ENCODE data around the gene TMEM243. TPM values are rescaled to one million over a fixed set of nuclear protein-coding genes. Genes with fewer than 3 reads are reported as not detected.

The TMEM243 gene
- total and polyA plus RNA-seq, 10 of the 15 experiments (the other 5 are each of a cell fraction or from before 2014, with no cell fraction given): 47.8 to 170 (median 77.9) TPM

DNA sequence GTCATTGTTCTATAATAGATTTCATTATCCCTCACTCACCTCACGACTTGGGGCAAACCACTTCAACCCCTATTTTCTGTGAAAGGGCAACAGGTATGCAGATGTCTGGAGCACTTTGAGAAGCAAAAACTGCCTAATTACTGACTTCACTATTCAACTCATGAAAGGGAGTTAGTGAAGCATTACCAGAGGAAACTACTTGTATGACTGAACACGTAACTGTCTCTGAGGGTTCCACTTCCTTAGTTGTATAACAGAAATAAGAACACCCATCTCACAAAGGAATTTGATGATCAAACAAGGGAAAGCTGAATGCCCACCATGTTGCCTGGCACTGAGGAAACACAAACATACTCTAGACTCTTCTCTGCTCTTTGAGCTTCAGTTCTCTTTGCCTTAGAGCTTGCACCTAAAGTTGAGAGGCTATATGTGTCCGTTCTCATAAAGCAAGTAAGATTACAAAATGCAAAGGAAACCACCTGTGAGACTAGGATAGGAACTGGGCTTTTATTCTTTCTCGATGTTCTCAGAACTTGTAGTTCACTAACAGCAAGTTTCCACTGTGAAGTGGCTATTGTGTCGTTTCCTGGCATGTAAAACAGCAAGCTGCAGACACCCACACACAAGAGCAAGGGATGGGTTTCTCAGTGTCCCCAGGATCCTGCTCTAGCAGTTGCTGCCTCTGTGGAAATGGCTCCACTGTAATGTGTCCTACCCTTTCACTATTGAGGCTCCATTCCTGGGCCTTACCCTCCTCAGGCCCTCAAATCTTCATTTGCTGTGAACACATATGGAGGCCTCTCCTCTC, 2.6 kb downstream of the TMEM243 start:
- FAIRE-seq (peak; percentile 92), DNase-seq (ENCODE audit: low read depth, low spot score) (peak; percentile 97), ATAC-seq (peak; percentile 52)
- Histone ChIP-seq H3K36me3 (ENCODE audit: control insufficient read depth in 2 of 2, insufficient read depth in 2 of 2, low read length in 1 of 2) (0 out of 4 replicates have a peak, but pooled peaks cover 0 to 2% of the 10 kb centered on the region in 2 experiments), H4K20me1 (ENCODE audit: control insufficient read depth, insufficient read depth) (peaks cover under 1% of the 10 kb centered on the region; the same call in 1 of the 2 replicates), H3K4me3 (peak overlapping the region; percentile 95), H2AFZ (ENCODE audit: control insufficient read depth, low read depth, low read length) (no peak overlapping the region), H3K9me3 (replicated peaks; ENCODE audit: control insufficient read depth, insufficient read depth, low read length) (no peaks in the 10 kb centered on the region), H3K4me1 (ENCODE audit: control insufficient read depth, insufficient read depth, low read length) (peaks cover 33% of the 10 kb centered on the region), H3K27ac (ENCODE audit: control insufficient read depth, insufficient read depth) (peak overlapping the region; percentile 98), H3K27me3 (replicated peaks in 1 of 2; ENCODE audit: control insufficient read depth in 2 of 2, insufficient read depth in 2 of 2, low read length in 1 of 2) (no peaks in the 10 kb centered on the region), H3K79me2 (ENCODE audit: control insufficient read depth, insufficient read depth, low read length) (peaks cover 85% of the 10 kb centered on the region), H3K4me2 (ENCODE audit: control insufficient read depth, insufficient read depth) (peak overlapping the region; percentile 96), H3K9ac (ENCODE audit: control insufficient read depth, insufficient read depth, low read length) (peak overlapping the region; percentile 86)
- WGBS (ENCODE audit: insufficient coverage, insufficient replicate concordance, low lambda C conversion rate, missing lambda C conversion rate): 0% methylated on average over 5 of the region's 5 CpGs
- intact Hi-C loops (cut with micrococcal nuclease; ENCODE audit: unreplicated experiment) (loop anchor here (1.0 to 5.0 kb wide), 4 partner anchors 125 to 1000 kb away; no protein-coding TSS in a partner anchor), in situ Hi-C loops (cut with MboI) (no loop called here)
- ChIA-PET CTCF (interaction anchor here (0.6 to 2.8 kb wide), 8 partner anchors 32 to 384 kb away, joined by 3 to 10 read pairs (median 4); partner anchors contain the start of gene ABCB1), RAD21 (ENCODE audit: unreplicated experiment) (interaction anchor here (0.7 to 11.7 kb wide), 11 partner anchors 9 to 253 kb away, joined by 3 to 153 read pairs (median 3); partner anchors contain the start of gene DMTF1), SMC1A (ENCODE audit: uncharacterized antibody, unreplicated experiment) (interaction anchor here (0.7 to 8.6 kb wide), 13 partner anchors 9 to 1004 kb away, joined by 3 to 112 read pairs (median 5); partner anchors contain the start of genes ABCB1, CROT and DMTF1), POLR2A (interaction anchor here (1.3 to 12.1 kb wide), 4 partner anchors 19 to 62 kb away, joined by 3 to 215 read pairs (median 8); partner anchors contain the start of gene DMTF1)
- BruUV-seq (replicated peaks): TSS peak; percentile 96
- TF ChIP-seq KDM1A (IDR thresholded peaks at IDR 0.05; ENCODE audit: borderline replicate concordance) (no peak), ZNF24 (IDR thresholded peaks at IDR 0.05) (peak; percentile 81; the same call in 1 of the 2 replicates), NR2C2 (IDR thresholded peaks at IDR 0.05; ENCODE audit: borderline replicate concordance, control insufficient read depth, insufficient read length, low read depth) (no peak), POLR2A (IDR thresholded peaks at IDR 0.05; ENCODE audit: low read depth, low read length) (peak; percentile 86), CHD1 (IDR thresholded peaks at IDR 0.05; ENCODE audit: low read depth, low read length) (0 out of 2 replicates have a peak, but pooled peaks have one; percentile 41), IRF4 (IDR thresholded peaks at IDR 0.05; ENCODE audit: low read depth, low read length) (peak; percentile 92), SREBF1 (IDR thresholded peaks at IDR 0.05; ENCODE audit: low read length) (peak; percentile 88), RBBP5 (conservative IDR thresholded peaks at IDR 0.05) (0 out of 2 replicates have a peak, but pooled peaks have one; percentile 48), RCOR1 (conservative IDR thresholded peaks at IDR 0.05; ENCODE audit: low read depth, low read length) (peak; percentile 93), ZSCAN29 (IDR thresholded peaks at IDR 0.05) (peak; percentile 22; the same call in 1 of the 2 replicates), STAT3 (IDR thresholded peaks at IDR 0.05; ENCODE audit: low read depth, low read length) (peak; percentile 96), POLR2AphosphoS5 (IDR thresholded peaks at IDR 0.05; ENCODE audit: low read length) (peak; percentile 94), PAX8 (IDR thresholded peaks at IDR 0.05) (peak; percentile 89), MTA2 (IDR thresholded peaks at IDR 0.05; ENCODE audit: low read depth) (peak; percentile 99), BHLHE40 (IDR thresholded peaks at IDR 0.05; ENCODE audit: borderline replicate concordance in 1 of 2, low read depth in 2 of 2, low read length in 1 of 2) (peak; percentile 74 to 76), DPF2 (IDR thresholded peaks at IDR 0.05) (peak; percentile 97), TCF7 (IDR thresholded peaks at IDR 0.05; ENCODE audit: borderline replicate concordance) (peak; percentile 73), MXI1 (IDR thresholded peaks at IDR 0.05; ENCODE audit: low read depth, low read length) (peak; percentile 16; the same call in 1 of the 2 replicates), EP300 (IDR thresholded peaks at IDR 0.05; ENCODE audit: borderline replicate concordance in 1 of 2, control insufficient read depth in 1 of 2, low read depth in 2 of 2, low read length in 2 of 2) (peak; percentile 79 to 96), SMARCA5 (IDR thresholded peaks at IDR 0.05) (peak; percentile 45; the same call in 1 of the 2 replicates)
- TF ChIP-seq, protein P1, sequence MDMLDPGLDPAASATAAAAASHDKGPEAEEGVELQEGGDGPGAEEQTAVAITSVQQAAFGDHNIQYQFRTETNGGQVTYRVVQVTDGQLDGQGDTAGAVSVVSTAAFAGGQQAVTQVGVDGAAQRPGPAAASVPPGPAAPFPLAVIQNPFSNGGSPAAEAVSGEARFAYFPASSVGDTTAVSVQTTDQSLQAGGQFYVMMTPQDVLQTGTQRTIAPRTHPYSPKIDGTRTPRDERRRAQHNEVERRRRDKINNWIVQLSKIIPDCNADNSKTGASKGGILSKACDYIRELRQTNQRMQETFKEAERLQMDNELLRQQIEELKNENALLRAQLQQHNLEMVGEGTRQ (IDR thresholded peaks at IDR 0.05; ENCODE audit: borderline replicate concordance, low read depth, low read length): no peak

Data from GM12878 (cell line).